ENCODE results near the gene PILRA.

The PILRA gene

DNA sequence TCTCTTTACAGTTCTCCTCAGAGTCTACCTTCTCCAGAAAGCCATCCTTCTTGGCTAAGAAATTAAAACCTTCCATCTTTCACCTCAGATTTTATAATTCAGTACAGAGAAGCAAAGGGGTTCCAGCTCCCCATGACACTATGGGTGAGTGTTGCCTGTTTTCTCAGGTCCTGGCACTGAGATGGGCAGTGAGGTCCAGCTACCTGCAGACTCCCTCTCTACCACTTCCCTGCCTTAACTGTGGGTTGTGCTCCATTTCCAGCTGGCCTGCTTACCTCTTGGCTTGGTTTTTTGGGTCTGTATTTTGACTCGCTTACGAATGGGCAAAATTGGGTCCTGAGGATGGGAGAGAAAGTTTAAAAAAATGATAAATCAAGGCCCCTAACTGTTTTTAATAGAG is 29.0 kb downstream of the PILRA start:
- Mint-ChIP-seq H3K36me3 (ENCODE audit: low read depth) (no peaks in the 10 kb centered on the region), H3K4me3 (no peak overlapping the region), H3K9me3 (no peaks in the 10 kb centered on the region), H3K27ac (no peak overlapping the region), H3K27me3 (peaks cover 6% of the 10 kb centered on the region), H3K4me1 (ENCODE audit: low read depth) (peaks cover 14% of the 10 kb centered on the region)

DNA sequence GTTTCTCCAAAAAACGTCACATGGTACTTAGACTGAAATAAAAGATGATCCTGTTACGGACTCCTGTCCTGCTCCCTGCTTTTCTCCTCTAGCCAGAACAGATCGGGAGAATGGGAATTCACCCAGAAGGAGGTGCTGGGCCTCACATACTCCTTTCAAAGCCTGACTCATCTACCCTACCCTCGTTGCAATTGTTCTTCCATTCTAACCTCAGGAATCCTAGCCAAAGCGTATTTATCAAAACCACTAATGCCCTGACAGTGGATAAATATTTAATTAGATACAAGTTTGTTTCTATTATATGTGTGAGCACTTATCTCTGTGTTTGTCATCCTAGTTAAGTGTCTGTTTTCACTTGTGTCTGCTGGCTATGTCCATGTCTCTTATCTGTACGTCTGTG is 33.5 kb downstream of the PILRA start:
- no peaks in the 10 kb centered on the region for H3K9me3 Mint-ChIP-seq
- no peak overlapping the region for H3K4me3 Mint-ChIP-seq
- no peaks in the 10 kb centered on the region for H3K36me3 Mint-ChIP-seq (ENCODE audit: low read depth)
- no peaks in the 10 kb centered on the region for H3K27me3 Mint-ChIP-seq
- peaks cover 3% of the 10 kb centered on the region for H3K4me1 Mint-ChIP-seq (ENCODE audit: low read depth)
- no peak overlapping the region for H3K27ac Mint-ChIP-seq

DNA sequence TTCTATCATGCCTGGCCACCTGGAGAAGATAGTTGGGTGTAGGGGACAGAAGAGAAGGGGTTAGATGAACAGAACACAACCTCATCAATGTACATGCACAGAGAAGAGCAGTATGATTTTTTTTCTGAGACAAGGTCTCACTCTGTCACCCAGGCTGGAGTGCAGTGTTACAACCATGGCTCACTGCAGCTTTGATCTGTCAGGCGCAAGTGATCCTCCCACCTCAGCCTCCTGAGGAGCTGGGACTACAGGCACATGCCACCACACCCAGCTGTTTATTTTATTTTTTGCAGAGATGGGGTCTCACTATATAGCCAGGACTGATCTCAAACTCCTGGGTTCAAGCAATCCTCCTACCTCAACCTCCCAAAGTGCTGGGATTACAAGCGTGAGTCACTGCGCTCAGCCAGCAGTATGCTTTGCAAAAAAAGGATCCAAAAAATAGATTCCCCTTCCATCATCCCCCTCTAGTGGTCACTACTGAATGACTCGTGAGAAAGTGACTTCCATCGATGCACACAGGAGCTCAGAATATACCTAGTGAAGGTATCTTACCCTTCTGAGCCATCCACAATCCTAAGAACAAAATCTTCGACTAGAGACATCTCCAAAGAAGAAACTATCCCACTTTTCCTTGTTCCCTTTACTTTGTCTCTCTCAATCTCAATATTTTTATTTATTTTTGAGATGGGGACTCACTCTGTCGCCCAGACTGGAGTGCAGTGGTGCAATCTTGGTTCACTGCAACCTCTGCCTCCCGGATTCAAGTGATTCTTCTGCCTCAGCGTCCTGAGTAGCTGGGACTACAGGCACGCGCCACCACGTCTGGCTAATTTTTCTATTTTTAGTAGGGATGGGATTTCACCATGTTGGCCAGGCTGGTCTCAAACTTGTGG is 34.2 kb downstream of the PILRA start:
- no peaks in the 10 kb centered on the region for H3K9me3 Mint-ChIP-seq
- peaks cover 3% of the 10 kb centered on the region for H3K4me1 Mint-ChIP-seq (ENCODE audit: low read depth)
- H3K4me3 Mint-ChIP-seq, result no peak overlapping the region
- no peaks in the 10 kb centered on the region for H3K36me3 Mint-ChIP-seq (ENCODE audit: low read depth)
- H3K27me3 Mint-ChIP-seq, result no peaks in the 10 kb centered on the region
- H3K27ac Mint-ChIP-seq, result no peak overlapping the region

DNA sequence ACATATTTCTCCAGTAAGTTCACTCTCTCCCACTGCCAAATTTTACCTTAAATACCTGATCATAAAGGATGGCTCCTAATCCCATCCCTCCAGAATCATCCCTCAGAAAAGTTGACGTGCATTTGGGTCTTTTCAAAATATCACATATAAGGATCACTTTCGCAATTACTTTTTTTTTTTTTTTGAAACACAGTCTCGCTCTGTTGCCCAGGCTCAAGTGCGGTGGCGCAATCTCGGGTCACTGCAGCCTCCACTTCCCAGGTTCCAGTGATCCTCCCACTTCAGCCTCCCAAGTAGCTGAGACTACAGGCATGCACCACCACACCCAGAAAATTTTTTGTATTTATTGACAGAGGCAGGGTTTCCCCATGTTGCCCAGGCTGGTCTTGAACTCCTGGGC is 37.8 kb downstream of the PILRA start:
- Mint-ChIP-seq H3K36me3 (ENCODE audit: low read depth) (no peaks in the 10 kb centered on the region), H3K27me3 (no peaks in the 10 kb centered on the region), H3K9me3 (no peaks in the 10 kb centered on the region), H3K27ac (no peak overlapping the region), H3K4me3 (no peak overlapping the region), H3K4me1 (ENCODE audit: low read depth) (peaks cover 8% of the 10 kb centered on the region)

- Mint-ChIP-seq H3K27ac (peak overlapping the region; percentile 18), H3K4me3 (peak overlapping the region; percentile 5), H3K27me3 (no peaks in the 10 kb centered on the region), H3K9me3 (no peaks in the 10 kb centered on the region), H3K36me3 (ENCODE audit: low read depth) (no peaks in the 10 kb centered on the region), H3K4me1 (ENCODE audit: low read depth) (peaks cover 5% of the 10 kb centered on the region)
These were observed 40.1 kb downstream of the PILRA start for GRCh38 chr7:100413346-100413745.

GRCh38 chr7:100413889-100414288 is 40.6 kb downstream of the PILRA start:
- Mint-ChIP-seq H3K4me3 (no peak overlapping the region), H3K27ac (no peak overlapping the region), H3K27me3 (no peaks in the 10 kb centered on the region), H3K9me3 (no peaks in the 10 kb centered on the region), H3K4me1 (ENCODE audit: low read depth) (peaks cover 5% of the 10 kb centered on the region), H3K36me3 (ENCODE audit: low read depth) (no peaks in the 10 kb centered on the region)

DNA sequence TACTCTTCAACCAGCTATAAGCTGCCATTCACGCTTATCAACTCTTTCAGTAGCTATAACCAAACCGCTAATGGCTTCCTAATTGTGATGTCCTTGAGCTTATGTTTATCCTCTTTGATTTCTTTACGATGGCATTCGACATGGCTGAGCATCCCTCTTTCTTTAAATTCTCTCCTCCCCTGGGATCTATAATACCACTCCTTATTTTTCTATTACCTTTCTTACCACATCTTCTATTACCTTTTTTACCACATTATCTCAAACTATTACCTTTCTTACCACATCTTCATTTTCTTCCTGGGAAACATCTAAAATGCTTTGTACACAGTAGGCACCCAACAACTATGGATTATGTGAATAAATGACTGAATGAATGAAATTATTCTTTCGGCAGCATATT is 42.2 kb downstream of the PILRA start:
- H3K4me3 Mint-ChIP-seq, result no peak overlapping the region
- H3K27ac Mint-ChIP-seq, result no peak overlapping the region
- no peaks in the 10 kb centered on the region for H3K27me3 Mint-ChIP-seq
- peaks cover 5% of the 10 kb centered on the region for H3K4me1 Mint-ChIP-seq (ENCODE audit: low read depth)
- H3K36me3 Mint-ChIP-seq (ENCODE audit: low read depth), result no peaks in the 10 kb centered on the region
- H3K9me3 Mint-ChIP-seq, result no peaks in the 10 kb centered on the region

- no peak overlapping the region for H3K4me3 Mint-ChIP-seq
- H3K27me3 Mint-ChIP-seq, result no peaks in the 10 kb centered on the region
- H3K27ac Mint-ChIP-seq, result no peak overlapping the region
- H3K4me1 Mint-ChIP-seq (ENCODE audit: low read depth), result no peaks in the 10 kb centered on the region
- H3K9me3 Mint-ChIP-seq, result no peaks in the 10 kb centered on the region
- H3K36me3 Mint-ChIP-seq (ENCODE audit: low read depth), result no peaks in the 10 kb centered on the region
These were observed 45.8 kb downstream of the PILRA start for GRCh38 chr7:100418930-100419659.

DNA sequence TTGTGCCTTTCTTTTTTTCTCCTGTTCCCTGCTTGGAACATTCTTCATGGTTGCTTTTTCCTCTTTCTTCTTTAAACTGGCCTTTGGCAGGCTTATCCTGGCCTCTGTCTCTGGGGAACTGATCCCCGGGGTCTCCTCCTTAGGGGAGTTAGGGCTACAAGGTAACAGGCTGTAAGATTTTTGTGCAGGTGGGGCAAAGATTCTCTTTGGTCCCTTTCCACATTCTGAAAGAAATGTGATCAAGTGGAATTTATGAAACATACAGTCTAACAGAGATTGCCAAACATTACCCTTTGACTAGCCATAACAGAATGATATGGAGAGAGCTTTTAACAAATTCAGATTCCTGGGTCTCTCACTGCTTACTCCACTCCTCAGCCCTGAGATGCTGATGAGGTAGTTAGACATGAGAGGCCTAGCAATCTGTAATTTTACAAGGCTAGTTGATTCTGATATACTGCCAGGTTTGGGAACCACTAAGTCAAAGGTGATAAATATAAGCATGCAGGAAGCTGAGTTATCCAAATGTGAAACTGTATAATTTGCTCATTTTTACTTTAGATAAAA is 46.5 kb downstream of the PILRA start:
- no peaks in the 10 kb centered on the region for H3K4me1 Mint-ChIP-seq (ENCODE audit: low read depth)
- no peaks in the 10 kb centered on the region for H3K27me3 Mint-ChIP-seq
- H3K36me3 Mint-ChIP-seq (ENCODE audit: low read depth), result no peaks in the 10 kb centered on the region
- H3K4me3 Mint-ChIP-seq, result no peak overlapping the region
- no peak overlapping the region for H3K27ac Mint-ChIP-seq
- no peaks in the 10 kb centered on the region for H3K9me3 Mint-ChIP-seq

- H3K9me3 Mint-ChIP-seq, result no peaks in the 10 kb centered on the region
- H3K4me3 Mint-ChIP-seq, result no peak overlapping the region
- no peaks in the 10 kb centered on the region for H3K36me3 Mint-ChIP-seq (ENCODE audit: low read depth)
- H3K4me1 Mint-ChIP-seq (ENCODE audit: low read depth), result peaks cover 6% of the 10 kb centered on the region
- H3K27ac Mint-ChIP-seq, result no peak overlapping the region
- no peaks in the 10 kb centered on the region for H3K27me3 Mint-ChIP-seq
These were observed 50.0 kb downstream of the PILRA start for GRCh38 chr7:100423315-100423714.

- H3K4me3 Mint-ChIP-seq, result no peak overlapping the region
- H3K27ac Mint-ChIP-seq, result no peak overlapping the region
- peaks cover 4% of the 10 kb centered on the region for H3K27me3 Mint-ChIP-seq
- H3K4me1 Mint-ChIP-seq (ENCODE audit: low read depth), result peaks cover 18% of the 10 kb centered on the region
- H3K9me3 Mint-ChIP-seq, result no peaks in the 10 kb centered on the region
- H3K36me3 Mint-ChIP-seq (ENCODE audit: low read depth), result peaks cover 7% of the 10 kb centered on the region
These were observed 52.1 kb downstream of the PILRA start for GRCh38 chr7:100425347-100425746.

GRCh38 chr7:100426516-100426915 is 53.2 kb downstream of the PILRA start:
- peaks cover 4% of the 10 kb centered on the region for H3K27me3 Mint-ChIP-seq
- H3K9me3 Mint-ChIP-seq, result no peaks in the 10 kb centered on the region
- H3K27ac Mint-ChIP-seq, result no peak overlapping the region
- H3K4me1 Mint-ChIP-seq (ENCODE audit: low read depth), result peaks cover 29% of the 10 kb centered on the region
- peaks cover 10% of the 10 kb centered on the region for H3K36me3 Mint-ChIP-seq (ENCODE audit: low read depth)
- no peak overlapping the region for H3K4me3 Mint-ChIP-seq

DNA sequence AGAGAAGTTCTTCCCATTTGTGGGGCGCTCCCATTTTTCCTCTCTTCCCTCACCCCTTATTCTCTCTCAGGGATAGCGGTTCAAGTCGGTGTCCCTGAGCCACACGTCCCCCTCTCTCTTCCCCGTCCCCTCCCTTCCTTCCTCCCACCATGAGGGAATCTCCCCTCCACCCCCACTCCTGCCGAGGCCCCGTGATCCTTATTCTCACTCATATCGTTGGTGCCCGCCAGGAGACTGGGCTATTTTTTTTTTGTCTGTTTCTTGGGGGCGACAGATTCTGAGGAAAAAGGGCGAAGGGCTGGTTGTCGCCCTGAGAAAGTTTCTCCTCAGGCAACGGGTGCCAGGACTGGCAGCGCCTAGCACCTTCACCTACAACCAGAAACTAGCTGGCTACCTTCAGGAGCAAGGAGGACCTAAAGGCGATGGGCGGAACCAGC is 54.5 kb downstream of the PILRA start:
- Mint-ChIP-seq H3K9me3 (no peaks in the 10 kb centered on the region), H3K4me3 (no peak overlapping the region)

DNA sequence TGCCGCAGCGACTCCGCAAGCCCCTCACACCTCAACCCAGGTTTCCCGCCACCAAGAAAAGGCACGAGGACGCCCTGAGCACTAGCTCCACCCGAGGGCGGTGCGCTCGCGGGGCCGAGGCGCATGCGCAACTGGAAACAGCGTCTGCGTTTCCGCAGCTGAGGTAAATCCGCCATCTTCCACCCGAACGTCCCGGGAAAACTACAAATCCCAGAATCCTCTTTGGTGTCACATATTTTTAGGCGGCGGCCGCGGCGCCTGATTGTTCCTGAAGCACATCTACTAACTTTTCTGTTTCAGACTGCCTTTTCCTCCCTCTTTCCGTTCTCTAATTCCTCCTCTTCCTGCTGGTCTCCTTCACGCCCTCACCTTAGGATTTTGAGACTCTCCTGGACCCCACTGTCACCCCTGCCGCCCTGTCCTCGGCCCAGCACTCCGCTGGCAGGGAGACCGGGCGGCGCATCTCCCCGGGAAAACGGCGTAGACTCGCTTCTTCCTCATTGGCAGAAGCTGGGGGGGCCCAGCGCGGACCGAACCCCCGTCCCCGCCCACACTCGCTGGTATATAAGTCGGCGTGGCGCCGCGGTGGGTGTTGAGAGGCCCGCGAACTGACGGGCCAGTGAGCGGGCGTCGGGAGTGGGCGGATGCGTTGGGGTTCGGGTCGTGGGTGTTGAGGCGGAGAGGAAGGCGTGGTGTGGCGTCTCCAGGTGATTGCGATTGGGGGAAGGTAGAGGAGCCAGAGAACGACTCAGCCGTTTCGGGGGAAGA is 55.1 kb downstream of the PILRA start, which contains the start of gene ZCWPW1:
Gene ZCWPW1, minus strand, starts transcription at position 505 of the 768 bp plus-strand sequence. CDS start 8,054 bp downstream, outside the sequence.
- peaks cover 26% of the 10 kb centered on the region for H3K36me3 Mint-ChIP-seq (ENCODE audit: low read depth)

More for the DNA sequence above, 54.5 kb downstream of the PILRA start:
- Mint-ChIP-seq H3K36me3 (ENCODE audit: low read depth) (peaks cover 20% of the 10 kb centered on the region), H3K4me1 (ENCODE audit: low read depth) (peaks cover 42% of the 10 kb centered on the region), H3K27me3 (peaks cover 4% of the 10 kb centered on the region), H3K27ac (no peak overlapping the region)

More for the DNA sequence above, 55.1 kb downstream of the PILRA start, which contains the start of gene ZCWPW1:
- peak within 1 kb of the TSS; percentile 98 for H3K27ac Mint-ChIP-seq
- H3K4me1 Mint-ChIP-seq (ENCODE audit: low read depth), result peaks cover 47% of the 10 kb centered on the region
- peak within 1 kb of the TSS; percentile 93 for H3K4me3 Mint-ChIP-seq
- no peaks in the 10 kb centered on the region for H3K9me3 Mint-ChIP-seq
- peaks cover 4% of the 10 kb centered on the region for H3K27me3 Mint-ChIP-seq

All from stimulated activated naive CD8-positive, alpha-beta T cell treated with anti-CD3 and anti-CD28 coated beads, Interleukin-15, Interleukin-2, amounts not matched to agents 100 ng/mL and 50 ng/mL, for 24 hours (primary cell).